Embryonic facial prominence (tissue), 1 donor: ENCODE data around the gene TECTA.
"Not testable (repeated sequence)": the region's sequence is repeated elsewhere in the genome, so short reads cannot be mapped to it uniquely, and the experiment has no call there.

Experiments used
- DNase-seq: peaks from one replicate; pipeline ENCODE4 v3.0.0-alpha.2; 2016; ENCODE audit errors: extremely low spot score

Gene TECTA

DNA sequence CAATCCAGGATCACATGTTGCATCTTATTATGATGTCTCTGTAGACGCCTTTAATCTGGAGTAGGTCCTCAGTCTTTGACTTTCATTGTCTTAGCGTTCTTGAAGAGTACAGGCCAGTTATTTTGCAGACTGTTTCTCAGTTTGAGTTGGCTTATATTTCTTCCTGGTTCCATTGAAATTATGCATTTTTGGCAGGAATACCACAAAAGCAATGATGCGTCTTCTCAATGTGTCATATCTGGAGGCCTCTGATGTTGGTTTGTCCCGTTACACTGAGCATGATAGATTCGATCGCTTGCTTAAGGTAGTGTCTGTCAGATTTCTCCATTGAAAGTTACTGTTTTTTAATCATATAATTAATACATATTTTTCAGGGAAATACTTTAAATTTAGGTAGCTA lies 30.6 kb downstream of the TECTA start:
- no peak for DNase-seq

DNA sequence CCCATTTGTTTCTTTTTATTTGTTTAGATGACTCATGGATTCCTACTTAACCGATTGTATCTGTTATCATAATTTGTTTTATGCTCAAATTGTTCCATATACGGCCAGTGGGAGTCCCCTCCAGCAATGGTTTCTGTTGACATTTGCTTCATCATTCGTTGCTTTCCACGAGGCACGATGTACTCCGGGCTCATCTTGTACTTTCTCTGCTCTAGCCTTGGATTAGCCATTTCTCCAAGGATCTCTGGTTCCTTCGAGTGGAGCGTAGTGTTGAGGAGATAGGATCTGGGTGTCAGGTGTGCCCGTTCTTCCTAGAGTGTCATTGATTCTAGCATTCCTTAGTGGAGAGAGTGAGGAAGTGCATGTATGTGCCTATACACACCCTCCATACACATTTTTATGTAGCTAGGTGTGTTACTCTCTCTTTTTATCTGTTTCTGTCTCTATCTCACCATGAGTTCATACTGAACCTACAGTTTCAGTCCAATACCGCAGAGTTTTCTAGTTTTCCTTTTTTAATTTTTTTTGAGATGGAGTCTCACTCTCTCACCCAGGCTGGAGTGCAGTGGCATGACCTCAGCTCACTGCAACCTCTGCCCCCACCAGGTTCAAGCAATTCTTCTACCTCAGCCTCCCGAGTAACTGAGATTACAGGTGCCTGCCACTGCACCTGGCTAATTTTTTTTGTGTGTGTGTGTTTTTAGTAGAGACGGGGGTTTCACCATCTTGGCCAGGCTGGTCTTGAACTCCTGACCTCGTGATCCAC lies 31.4 kb downstream of the TECTA start:
- no peak for DNase-seq

DNA sequence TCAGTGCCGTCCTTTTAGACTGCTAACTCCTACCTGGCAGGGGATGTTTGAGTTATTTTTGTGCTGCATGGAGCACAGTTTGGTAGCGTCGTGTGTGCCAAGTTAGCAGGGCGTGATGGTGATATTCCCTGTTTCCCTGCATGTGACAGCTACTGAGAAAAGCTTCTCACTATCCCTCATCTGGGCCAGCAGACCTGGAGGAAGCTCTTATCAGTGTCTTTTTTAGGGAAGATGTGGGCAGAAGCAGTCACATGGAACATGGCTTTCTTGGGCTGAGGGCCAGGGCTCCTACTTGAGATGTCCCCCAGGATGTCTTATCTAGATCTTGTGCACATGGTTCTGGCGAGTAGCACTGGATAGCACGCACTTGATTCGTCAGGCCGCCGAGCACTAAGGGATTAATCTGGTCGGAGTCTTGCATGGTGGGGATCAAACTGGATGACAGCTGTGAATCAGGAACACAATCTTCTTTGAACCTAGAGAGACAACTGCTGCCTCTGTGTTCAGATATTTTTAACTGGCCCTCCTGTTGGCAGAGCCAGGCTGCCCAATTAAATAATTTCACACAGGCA lies 33.8 kb downstream of the TECTA start:
- DNase-seq: no peak

DNA sequence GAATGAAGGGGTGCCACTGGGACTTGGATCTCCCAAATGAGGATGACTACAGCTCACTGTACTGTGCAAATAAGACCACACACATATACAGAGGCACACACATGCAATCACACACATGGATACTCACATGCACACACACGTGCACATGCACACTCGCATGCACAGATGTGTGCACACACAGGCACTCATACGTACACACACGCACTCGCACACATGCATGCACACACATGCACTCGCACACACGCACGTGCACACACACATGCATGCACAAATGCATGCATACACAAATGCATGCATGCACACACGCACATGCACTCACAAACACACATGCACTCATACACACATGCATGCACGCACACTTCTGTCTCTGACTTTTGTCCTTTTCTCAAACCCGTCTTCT lies 36.0 kb downstream of the TECTA start:
- no peak for DNase-seq

DNA sequence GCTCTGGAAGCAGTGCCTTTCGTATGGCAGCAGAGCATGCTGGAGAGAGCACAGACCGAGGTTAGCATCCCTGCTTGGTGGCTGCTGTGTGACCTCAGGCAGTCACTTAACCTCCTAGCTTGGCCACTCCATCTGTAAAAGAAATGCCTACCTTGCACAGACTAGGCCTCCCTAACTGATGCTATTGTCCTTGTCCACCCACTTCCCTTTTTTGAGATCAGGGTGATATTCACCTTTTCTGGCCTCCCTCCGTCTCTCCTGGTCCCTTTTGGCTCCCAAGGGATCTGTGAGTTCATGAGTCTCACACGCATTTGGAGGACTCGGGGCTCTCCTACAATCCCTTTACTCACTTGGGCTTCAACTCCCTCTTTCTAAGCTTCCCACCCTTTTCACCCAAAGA lies 37.2 kb downstream of the TECTA start:
- no peak for DNase-seq

DNA sequence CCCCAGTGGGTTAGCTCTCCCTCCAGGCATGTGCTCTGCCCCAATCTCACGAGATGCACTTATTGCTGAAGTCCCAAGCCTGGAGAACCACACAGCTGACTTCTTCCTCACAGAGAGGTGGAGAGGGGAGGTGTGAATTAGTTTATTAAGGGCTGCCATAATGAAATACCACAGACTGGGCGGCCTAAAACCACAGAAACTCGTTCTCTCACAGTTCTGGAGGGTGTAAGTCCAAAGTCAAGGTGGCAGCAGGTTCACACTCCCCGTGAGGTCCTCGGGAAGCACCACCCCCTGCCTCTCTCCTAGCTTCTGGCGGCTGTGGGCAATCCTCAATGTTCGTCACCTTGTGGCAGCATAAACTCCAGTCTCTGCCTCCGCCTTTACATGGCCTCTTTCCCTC lies 39.3 kb downstream of the TECTA start:
- no peak for DNase-seq

DNA sequence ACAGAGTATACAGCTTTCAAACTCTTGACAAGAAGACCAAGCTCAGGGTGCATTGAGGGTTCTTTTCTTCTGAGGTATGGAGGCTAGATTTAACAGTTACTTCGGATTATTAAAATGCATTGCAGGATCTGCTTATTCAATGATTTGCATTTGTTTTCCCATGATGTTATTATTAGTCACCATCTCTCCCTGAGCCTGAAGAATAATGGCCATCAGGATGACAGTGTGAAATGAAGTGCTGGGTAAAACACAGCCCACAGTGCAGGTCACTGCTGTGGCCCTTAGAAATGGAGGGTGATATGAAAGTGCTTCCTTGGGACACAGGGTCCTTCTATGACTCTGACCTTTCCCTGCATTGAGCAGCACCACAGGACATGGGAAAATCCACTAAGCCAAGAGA lies 40.0 kb downstream of the TECTA start:
- DNase-seq: no peak

DNA sequence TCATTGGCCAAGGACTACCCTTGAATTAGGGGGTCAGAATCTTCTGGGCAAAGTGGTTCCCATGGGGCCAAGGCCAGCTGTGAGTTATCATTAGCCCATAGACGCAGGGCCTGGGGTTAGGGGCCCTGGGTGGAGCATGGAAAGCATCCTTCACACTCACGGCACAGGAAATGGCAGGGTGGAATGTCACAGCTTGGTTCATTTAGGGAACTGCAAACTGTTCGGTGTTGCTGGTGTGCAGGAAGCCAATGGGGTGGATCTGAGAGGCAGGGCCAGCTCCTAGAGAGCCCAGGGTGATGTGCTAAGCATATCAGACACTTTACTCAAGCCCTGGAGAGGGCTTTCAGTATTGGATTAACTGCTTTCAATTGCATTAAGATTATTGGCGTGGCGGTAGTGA lies 42.9 kb downstream of the TECTA start:
- DNase-seq: no peak

DNA sequence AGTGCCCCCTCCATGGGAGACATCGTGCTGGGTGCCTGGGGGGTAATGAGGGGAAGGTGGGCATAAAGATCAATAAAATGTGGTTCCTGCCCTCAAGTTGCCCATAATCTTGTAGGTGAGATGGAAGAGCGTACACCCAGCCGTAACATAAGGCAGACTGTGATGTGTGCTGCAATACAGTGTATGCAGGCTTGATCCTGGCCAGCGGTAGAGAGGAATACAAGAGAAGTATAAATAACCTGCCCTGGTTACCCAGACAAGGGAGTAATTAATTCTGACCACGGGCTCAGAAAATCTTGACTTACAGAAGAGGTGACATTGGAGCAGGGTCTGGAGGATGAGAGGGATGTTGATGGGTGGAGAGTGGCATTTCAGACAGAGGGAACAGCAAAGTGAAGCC lies 43.7 kb downstream of the TECTA start:
- no peak for DNase-seq

DNA sequence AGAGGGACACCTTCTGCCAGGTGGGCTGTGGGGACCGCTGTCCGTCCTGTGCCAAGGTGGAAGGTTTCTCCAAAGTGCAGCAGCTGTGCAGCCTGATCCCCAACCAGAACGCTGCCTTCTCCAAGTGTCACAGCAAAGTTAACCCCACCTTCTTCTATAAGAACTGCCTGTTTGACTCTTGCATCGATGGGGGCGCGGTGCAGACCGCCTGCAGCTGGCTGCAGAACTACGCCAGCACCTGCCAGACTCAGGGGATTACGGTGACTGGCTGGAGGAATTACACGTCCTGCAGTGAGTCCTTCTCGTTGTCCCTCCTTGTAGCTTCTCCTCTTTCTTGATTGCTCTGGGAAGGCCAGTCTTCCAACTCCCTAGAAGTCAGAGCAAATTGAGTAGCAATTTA lies 44.8 kb downstream of the TECTA start:
- DNase-seq: no peak

DNA sequence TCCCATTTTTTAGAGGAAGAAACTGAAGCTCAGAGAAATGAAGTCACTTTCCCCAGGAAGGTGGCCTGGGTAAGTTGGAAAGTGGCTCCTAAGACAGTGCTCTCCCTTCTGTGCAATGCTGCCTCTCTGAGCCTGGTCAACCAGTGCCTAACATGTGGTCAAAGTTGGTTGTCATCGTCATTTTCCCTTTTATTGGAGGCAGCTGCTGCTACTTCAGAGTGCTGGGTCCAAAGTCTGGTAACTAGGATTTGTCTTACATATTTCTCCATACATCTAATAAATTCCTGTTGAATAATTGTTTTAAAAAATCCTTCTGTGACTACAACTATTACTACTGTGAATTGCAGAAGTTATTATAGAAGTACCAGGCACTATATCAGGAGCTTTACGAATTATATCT lies 48.1 kb downstream of the TECTA start:
- DNase-seq: no peak

DNA sequence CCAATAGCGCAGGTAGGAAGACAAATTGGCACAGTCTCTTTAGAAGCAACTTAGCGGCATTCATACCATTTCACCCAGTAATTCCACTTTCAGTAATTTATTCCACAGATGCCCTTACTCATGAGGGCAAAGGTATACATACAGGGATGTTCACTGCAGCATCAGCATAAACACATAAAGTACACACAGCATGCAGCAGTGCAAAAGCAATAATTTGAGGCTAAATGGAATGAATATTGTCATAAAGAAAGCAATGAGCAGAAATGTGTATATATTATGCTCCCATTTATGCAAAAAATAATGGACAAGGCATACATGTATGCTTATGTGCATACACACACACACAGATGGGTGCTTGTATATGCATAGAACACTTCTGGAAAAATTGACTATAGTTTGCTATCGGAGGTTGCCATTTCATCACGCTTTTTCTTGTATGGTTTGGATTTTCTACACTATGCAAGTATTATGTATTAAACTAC lies 50.2 kb downstream of the TECTA start:
- DNase-seq: no peak

DNA sequence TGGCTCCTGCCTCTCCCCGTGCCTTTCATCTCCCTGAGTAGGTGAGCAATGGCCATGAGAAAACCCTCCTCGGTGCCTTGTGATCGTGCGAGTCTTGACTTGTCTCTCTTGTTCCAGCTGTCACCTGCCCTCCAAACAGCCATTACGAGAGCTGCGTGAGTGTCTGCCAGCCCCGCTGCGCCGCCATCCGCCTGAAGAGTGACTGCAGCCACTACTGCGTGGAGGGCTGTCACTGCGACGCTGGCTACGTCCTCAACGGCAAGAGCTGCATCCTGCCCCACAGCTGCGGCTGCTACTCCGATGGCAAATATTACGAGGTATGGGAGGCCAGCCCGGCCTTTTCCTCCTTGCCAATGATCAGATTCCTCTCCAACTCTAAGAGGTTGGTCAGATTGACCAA lies 51.7 kb downstream of the TECTA start:
- DNase-seq: no peak

DNA sequence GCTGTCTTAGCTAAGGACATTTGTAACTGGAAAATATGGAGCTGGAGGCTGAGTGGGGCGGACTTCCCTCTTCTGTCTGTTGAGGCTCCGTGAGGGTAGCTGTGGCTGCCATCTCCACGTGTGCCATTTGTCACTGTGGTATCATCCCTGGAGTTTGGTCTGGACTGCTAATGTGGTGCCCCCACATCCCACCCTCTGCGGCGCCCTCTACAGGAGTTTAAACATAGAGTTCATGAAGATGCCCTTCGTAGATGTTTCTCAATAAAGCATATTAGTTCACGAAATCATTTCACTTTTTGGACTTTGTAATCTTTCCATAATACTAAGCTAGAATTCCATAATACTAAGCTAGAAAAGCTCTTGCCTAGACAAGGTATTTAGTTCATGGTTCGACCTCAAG lies 52.4 kb downstream of the TECTA start:
- DNase-seq: no peak

DNA sequence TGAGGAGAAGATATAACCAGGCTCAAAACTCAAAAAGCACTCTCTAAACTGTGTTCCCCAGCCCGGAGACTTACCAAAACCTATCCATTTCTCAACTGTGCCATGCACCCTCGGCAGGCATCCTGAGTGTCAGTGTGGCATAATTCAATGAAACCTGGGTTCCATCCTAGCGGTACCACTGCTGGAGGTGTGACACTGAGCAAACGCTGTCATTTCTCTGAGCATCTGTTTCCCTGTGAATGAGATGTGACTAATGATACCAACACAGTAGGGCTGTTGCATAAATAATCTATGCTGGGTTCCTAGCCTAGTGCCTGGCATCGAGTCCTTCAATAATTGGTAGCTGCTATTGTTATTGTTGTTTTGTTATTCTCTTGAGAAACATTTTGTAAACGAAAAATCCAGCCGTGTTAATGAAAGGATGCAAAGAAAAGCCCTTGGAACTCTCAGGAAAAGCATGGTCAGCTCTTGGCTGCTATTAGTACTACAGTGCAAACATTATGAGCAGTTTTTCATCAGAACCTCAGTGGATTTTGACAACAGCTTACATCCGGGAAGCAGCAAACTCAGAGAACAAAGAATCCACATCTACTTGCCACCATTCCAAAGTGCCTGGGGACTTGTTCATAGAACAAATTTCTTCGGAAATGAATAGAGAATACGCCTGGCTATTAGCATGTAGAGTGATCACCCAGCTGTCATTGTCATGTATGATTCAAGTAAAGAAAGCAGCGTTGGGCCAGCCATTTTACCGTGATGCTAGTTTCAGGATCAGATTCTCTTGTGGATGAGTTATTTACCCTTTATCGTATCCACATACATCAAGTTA lies 53.7 kb downstream of the TECTA start:
- DNase-seq: no peak

DNA sequence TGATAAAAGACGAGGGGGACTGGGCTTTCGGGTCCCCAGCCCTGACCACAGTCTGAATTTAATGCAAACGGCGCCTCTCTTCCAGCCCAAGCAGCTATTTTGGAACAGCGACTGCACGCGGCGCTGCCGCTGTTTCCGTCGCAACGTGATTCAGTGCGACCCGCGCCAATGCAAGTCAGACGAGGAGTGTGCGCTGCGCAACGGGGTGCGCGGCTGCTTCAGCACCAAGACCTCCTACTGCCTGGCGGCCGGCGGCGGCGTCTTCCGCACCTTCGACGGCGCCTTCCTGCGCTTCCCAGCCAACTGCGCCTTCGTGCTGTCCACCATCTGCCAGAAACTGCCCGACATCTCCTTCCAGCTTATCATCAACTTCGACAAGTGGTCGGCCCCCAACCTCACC lies 56.7 kb downstream of the TECTA start:
- no peak for DNase-seq

DNA sequence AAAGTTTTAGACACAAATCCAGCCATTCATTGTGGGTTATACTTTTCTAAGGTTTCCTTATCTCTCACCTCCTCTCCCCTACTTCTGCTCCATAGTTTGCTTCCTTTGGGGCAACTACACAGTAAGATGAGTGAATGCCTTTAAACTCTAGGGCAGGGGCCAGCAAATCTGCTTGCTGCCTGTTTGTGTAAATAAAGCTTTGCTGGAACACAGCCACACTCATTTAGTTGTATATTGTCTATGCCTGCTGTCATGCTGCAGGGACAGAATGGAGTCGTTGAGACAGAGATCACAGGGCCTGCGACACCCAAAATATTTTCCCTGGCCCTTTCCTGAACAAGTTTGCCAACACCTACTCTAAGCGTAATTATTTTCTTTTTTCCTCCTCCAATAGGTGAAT lies 58.7 kb downstream of the TECTA start:
- DNase-seq: no peak

DNA sequence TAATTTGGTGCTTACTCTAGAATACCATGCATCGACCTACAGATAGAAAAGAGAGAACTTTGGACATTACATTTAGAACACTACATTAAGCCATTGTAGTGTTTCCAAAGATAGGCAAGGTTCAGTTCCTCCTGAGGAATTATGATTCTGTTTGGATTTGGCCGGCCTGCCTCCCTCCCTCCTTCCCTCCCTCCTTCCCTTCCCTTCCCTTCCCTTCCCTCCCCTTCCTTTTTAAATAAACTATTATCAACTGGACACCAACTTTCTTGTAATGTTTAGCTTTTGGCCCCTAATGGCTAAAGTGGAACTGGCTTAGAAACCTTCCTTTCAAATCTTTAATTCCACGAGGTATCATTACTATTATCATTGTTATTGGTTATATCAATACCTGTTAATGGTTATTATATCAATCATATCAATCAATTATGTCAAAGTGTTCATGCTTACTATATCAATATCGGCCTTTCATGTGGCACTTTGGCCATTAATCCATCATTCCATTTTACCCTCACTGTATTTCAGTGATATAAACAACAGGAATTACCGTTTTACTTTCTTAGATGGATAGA lies 60.4 kb downstream of the TECTA start:
- no peak for DNase-seq

DNA sequence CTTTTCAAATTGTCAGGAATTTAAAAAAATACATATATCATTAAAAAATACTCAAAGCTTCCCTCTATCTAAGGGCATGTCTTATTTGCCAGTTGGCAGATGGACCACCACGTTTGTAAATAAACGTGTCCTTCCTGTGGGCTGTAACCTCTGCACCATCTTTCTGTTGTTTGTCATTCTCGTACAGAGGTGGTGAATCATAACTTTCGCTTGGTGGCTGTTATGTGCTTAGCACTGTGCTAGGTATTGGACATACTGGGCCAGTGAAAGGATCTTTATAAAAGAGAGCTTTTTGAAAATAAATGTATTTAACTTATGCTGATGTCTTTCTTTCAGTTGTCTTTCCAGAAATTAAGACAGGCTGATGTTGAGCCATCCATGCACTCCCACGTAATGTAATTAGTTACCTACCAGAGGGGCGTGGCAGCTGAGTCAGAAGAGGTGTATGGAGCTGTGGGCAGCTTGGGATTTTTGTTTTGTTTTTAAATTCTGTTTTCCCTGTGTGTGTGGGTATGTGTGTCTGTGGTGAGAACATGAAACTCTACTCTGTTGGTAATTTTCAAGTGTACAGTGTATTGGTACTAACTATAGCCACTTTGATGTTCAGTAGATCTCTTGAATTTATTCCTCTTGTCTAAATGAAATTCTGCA lies 62.7 kb downstream of the TECTA start:
- no peak for DNase-seq

DNA sequence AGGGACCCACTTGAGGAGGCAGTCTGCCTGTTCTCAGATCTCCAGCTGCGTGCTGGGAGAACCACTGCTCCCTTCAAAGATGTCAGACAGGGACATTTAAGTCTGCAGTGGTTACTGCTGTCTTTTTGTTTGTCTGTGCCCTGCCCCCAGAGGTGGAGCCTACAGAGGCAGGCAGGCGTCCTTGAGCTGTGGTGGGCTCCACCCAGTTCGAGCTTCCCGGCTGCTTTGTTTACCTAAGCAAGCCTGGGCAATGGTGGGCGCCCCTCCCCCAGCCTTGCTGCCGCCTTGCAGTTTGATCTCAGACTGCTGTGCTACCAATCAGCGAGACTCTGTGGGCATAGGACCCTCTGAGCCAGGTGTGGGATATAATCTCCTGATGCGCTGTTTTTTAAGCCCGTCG lies 76.6 kb downstream of the TECTA start:
- DNase-seq: not testable (repeated sequence)

DNA sequence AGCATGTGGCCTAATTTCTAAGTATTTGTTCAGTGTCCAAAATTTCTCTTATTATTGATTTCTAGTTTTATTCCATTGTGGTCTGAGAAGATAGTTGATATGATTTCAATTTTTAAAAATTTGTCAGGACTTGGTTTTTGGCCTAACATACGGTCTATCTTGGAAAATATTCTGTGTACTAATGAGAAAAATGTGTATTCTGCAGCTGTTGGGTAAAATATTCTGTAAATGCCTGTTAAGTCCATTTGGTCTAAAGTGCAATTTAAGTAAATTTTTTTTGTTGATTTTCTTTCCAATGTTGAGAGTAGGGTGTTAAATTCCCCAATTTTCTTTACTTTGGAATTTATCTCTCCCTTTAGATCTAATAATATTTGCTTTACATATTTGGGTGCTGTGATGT lies 78.3 kb downstream of the TECTA start:
- no peak for DNase-seq

DNA sequence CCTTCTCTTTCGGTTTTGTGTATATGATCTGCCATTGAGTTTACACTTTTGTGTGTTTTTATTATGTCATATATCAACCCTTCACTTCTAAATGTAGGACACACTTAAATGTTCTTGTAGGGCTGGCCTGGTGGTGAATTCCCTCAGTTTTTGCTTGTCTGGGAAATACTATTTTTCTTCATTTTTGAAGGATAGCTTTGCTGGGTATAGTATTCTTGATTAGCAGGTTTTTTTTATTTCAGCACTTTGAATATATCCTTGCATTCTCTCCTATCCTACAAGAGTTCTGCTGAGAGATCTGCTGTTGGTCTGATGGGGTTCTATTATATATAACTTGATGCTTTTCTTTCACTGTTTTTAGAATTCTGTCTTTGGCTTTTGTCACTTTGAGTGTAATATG lies 79.1 kb downstream of the TECTA start:
- DNase-seq: no peak
